ENCODE results near the gene CTDP1.

CTDP1 gene

DNA sequence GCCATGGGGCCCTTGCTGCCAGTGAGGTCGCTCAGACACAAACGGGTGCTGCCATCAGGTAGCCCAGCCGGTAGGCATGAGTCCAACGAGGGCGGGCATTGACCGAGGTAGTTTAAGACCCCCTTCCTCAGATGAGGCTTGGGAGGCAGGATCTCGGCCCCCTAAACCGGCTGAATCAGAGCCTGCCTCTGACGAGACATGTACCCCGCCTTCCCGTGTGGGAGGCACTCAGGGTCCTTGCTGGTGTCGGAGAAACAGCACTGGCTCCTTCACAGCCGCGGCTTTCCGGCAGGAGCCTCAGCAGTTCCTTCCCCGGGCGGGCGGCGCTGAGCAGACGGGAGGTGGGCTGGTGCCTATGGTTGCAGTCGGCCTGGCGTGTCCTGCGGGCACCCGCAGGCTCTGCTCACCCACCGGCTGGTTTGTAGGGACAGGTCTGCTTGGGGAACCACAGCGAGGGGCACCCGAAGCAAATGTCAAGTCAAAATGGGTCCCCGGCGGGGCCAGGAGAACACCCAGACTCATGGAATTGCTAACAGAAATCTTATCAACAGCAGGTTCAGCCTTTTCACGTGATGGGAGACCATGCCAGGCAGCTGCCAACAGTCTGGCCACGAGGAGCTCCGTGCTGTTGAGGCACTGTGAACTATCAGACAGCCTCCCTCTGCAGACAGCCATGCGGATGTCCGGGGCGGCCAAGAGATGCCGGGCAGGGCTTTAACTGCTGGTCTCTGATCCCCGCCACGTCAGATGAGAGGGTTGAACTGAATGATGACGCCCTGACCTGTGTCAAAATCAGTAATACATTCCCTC, 121.0 kb downstream of the CTDP1 start:
- no peak for TF ChIP-seq PPARA (CRISPR knock-in tag; IDR thresholded peaks at IDR 0.05; ENCODE audit: borderline replicate concordance)
- TF ChIP-seq, protein P1, sequence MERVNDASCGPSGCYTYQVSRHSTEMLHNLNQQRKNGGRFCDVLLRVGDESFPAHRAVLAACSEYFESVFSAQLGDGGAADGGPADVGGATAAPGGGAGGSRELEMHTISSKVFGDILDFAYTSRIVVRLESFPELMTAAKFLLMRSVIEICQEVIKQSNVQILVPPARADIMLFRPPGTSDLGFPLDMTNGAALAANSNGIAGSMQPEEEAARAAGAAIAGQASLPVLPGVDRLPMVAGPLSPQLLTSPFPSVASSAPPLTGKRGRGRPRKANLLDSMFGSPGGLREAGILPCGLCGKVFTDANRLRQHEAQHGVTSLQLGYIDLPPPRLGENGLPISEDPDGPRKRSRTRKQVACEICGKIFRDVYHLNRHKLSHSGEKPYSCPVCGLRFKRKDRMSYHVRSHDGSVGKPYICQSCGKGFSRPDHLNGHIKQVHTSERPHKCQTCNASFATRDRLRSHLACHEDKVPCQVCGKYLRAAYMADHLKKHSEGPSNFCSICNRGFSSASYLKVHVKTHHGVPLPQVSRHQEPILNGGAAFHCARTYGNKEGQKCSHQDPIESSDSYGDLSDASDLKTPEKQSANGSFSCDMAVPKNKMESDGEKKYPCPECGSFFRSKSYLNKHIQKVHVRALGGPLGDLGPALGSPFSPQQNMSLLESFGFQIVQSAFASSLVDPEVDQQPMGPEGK (CRISPR knock-in tag; IDR thresholded peaks at IDR 0.05; ENCODE audit: borderline replicate concordance), result no peak
- no peak for TF ChIP-seq ZC3H10 (CRISPR knock-in tag; IDR thresholded peaks at IDR 0.05)
- no peak for TF ChIP-seq BACH2 (CRISPR knock-in tag; IDR thresholded peaks at IDR 0.05; ENCODE audit: borderline replicate concordance)
- TF ChIP-seq ESRRG (CRISPR knock-in tag; IDR thresholded peaks at IDR 0.05), result no peak
- no peak for TF ChIP-seq ISL1 (CRISPR knock-in tag; IDR thresholded peaks at IDR 0.05)
- TF ChIP-seq TCF4 (CRISPR knock-in tag; IDR thresholded peaks at IDR 0.05; ENCODE audit: borderline replicate concordance), result no peak
- no peak for ATAC-seq

DNA sequence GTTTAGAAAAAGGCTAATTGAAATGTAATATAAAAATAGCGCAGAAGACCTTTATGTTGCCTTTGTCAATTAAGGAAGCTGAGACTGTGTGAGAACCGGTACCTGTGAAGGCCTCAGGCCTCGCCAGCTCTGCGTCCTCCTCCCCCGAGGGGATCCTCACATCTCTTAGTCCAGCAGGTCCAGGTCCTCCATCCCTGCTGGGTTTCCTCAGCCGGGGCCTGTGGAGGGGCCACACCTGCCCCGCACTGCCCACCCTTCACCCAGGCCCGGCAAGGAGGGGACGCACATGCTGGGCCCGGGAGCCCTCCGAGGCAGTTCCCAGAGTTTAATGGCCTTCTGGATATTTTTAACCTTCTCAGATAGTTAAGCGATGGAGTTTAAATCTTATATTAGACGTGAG, 121.6 kb downstream of the CTDP1 start:
- TF ChIP-seq ZFP3 (CRISPR knock-in tag; IDR thresholded peaks at IDR 0.05) (no peak), TCF4 (CRISPR knock-in tag; IDR thresholded peaks at IDR 0.05; ENCODE audit: borderline replicate concordance) (no peak), PPARA (CRISPR knock-in tag; IDR thresholded peaks at IDR 0.05; ENCODE audit: borderline replicate concordance) (no peak), ZNF70 (CRISPR knock-in tag; IDR thresholded peaks at IDR 0.05) (no peak)
- TF ChIP-seq, protein P2, sequence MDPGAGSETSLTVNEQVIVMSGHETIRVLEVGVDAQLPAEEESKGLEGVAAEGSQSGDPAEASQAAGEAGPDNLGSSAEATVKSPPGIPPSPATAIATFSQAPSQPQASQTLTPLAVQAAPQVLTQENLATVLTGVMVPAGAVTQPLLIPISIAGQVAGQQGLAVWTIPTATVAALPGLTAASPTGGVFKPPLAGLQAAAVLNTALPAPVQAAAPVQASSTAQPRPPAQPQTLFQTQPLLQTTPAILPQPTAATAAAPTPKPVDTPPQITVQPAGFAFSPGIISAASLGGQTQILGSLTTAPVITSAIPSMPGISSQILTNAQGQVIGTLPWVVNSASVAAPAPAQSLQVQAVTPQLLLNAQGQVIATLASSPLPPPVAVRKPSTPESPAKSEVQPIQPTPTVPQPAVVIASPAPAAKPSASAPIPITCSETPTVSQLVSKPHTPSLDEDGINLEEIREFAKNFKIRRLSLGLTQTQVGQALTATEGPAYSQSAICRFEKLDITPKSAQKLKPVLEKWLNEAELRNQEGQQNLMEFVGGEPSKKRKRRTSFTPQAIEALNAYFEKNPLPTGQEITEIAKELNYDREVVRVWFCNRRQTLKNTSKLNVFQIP (CRISPR knock-in tag; IDR thresholded peaks at IDR 0.05; ENCODE audit: borderline replicate concordance, low read depth), result no peak

DNA sequence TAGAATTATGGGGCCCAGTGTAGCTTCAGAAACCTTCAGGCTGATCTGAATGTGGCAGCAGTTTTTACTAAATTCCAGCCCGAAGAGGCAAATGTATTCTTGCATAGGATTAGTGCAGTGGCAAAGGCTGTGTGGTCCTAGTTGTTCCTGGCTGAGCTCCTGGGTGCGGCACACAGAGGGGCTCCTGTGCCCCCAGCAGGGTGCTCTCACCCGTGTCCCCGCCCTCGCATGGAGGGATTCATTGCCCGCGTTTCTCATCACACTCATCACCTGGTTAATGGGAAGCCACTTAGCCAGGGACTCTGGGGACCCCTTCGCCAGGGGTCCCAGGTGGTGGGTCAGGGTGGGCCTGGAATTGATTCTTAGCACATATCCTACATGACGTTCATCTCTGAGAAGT, 122.0 kb downstream of the CTDP1 start:
- TF ChIP-seq PPARA (CRISPR knock-in tag; IDR thresholded peaks at IDR 0.05; ENCODE audit: borderline replicate concordance), result no peak
- no peak for TF ChIP-seq ISL1 (CRISPR knock-in tag; IDR thresholded peaks at IDR 0.05)
- no peak for TF ChIP-seq ZNF8 (CRISPR knock-in tag; IDR thresholded peaks at IDR 0.05)
- ATAC-seq, result no peak

More for the DNA sequence above, 121.6 kb downstream of the CTDP1 start:
- ATAC-seq, result no peak

DNA sequence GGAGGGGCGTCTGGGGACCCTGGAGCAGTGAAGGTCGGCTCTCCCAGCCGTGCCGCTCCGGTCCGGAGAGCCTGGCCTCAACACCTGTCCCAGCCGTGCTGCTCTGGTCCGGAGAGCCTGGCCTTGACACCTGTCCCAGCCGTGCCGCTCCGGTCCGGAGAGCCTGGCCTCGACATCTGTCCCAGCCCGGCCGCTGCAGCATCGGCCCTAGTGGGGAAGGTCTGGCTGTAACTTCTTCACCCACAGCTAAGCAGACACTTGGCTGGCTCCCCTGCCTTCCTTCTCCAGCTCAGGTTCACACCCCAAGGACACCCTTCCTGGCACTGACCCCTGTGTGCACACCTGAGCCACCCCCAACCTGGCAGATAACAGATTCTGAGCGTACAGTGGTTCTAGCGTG, 122.7 kb downstream of the CTDP1 start:
- ATAC-seq, result no peak
- no peak for TF ChIP-seq ZC3H10 (CRISPR knock-in tag; IDR thresholded peaks at IDR 0.05)
- TF ChIP-seq TOX (CRISPR knock-in tag; IDR thresholded peaks at IDR 0.05; ENCODE audit: borderline replicate concordance), result no peak
- TF ChIP-seq PPARA (CRISPR knock-in tag; IDR thresholded peaks at IDR 0.05; ENCODE audit: borderline replicate concordance), result no peak
- TF ChIP-seq, protein P3, sequence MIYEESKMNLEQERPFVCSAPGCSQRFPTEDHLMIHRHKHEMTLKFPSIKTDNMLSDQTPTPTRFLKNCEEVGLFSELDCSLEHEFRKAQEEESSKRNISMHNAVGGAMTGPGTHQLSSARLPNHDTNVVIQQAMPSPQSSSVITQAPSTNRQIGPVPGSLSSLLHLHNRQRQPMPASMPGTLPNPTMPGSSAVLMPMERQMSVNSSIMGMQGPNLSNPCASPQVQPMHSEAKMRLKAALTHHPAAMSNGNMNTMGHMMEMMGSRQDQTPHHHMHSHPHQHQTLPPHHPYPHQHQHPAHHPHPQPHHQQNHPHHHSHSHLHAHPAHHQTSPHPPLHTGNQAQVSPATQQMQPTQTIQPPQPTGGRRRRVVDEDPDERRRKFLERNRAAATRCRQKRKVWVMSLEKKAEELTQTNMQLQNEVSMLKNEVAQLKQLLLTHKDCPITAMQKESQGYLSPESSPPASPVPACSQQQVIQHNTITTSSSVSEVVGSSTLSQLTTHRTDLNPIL (CRISPR knock-in tag; IDR thresholded peaks at IDR 0.05; ENCODE audit: low read depth), result no peak
- no peak for TF ChIP-seq TCF4 (CRISPR knock-in tag; IDR thresholded peaks at IDR 0.05; ENCODE audit: borderline replicate concordance)
- TF ChIP-seq ZFP3 (CRISPR knock-in tag; IDR thresholded peaks at IDR 0.05), result no peak
- no peak for TF ChIP-seq CSDC2 (CRISPR knock-in tag; IDR thresholded peaks at IDR 0.05)
- TF ChIP-seq, protein P2 (CRISPR knock-in tag; IDR thresholded peaks at IDR 0.05; ENCODE audit: borderline replicate concordance, low read depth), result no peak
- TF ChIP-seq ARNTL (CRISPR knock-in tag; IDR thresholded peaks at IDR 0.05; ENCODE audit: borderline replicate concordance, low read depth), result no peak
- no peak for TF ChIP-seq BACH2 (CRISPR knock-in tag; IDR thresholded peaks at IDR 0.05; ENCODE audit: borderline replicate concordance)
- no peak for TF ChIP-seq ZNF565 (CRISPR knock-in tag; conservative IDR thresholded peaks at IDR 0.05; ENCODE audit: low read depth)
- no peak for TF ChIP-seq ESRRG (CRISPR knock-in tag; IDR thresholded peaks at IDR 0.05)
- TF ChIP-seq, protein P4, sequence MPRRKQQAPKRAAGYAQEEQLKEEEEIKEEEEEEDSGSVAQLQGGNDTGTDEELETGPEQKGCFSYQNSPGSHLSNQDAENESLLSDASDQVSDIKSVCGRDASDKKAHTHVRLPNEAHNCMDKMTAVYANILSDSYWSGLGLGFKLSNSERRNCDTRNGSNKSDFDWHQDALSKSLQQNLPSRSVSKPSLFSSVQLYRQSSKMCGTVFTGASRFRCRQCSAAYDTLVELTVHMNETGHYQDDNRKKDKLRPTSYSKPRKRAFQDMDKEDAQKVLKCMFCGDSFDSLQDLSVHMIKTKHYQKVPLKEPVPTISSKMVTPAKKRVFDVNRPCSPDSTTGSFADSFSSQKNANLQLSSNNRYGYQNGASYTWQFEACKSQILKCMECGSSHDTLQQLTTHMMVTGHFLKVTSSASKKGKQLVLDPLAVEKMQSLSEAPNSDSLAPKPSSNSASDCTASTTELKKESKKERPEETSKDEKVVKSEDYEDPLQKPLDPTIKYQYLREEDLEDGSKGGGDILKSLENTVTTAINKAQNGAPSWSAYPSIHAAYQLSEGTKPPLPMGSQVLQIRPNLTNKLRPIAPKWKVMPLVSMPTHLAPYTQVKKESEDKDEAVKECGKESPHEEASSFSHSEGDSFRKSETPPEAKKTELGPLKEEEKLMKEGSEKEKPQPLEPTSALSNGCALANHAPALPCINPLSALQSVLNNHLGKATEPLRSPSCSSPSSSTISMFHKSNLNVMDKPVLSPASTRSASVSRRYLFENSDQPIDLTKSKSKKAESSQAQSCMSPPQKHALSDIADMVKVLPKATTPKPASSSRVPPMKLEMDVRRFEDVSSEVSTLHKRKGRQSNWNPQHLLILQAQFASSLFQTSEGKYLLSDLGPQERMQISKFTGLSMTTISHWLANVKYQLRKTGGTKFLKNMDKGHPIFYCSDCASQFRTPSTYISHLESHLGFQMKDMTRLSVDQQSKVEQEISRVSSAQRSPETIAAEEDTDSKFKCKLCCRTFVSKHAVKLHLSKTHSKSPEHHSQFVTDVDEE (CRISPR knock-in tag; IDR thresholded peaks at IDR 0.05), result no peak
- TF ChIP-seq SNAI2 (CRISPR knock-in tag; IDR thresholded peaks at IDR 0.05), result no peak
- TF ChIP-seq ZNF70 (CRISPR knock-in tag; IDR thresholded peaks at IDR 0.05), result no peak
